T-helper 22 cell (primary cell): ENCODE data around the gene CFAP410.
A peak's percentile ranks its signal among the peaks of the same experiment; 100 is the strongest.
"Not testable (repeated sequence)": the region's sequence is repeated elsewhere in the genome, so short reads cannot be mapped to it uniquely, and the experiment has no call there.

Source experiments
- DNase-seq: peaks from one replicate; pipeline ENCODE4 v3.0.0-alpha.2; 2020; ENCODE audit warnings: low read depth

Gene CFAP410

DNA sequence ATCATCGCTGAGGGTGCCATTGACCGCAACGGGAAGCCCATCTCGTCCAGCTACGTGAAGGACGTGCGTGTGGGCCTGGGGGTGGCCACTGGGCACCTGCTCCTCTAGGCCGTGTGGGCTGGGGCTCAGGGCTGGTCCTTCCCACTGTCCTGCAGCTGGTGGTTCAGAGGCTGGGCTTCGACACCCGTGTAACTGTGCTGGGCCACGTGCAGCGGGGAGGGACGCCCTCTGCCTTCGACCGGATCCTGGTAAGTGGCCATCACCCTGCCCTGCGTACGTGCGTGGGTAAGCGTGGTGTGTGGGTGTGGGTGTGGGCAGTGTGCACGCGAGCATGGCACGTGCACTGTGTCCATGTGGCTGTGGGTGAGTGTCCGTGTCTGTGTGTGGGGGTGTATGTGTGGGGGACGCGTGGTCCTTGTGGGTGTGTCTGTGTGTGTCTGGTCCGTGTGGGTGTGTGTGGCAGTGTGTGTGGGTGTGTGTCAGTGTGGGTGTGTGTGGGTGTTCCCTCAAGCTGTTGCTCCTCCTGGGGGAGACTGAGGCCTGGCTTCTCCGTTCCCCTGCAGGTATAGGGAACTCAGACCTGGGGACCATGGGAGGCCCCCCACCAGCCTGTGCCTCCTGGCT is 22.8 kb downstream of the CFAP410 start:
- DNase-seq = no peak

DNA sequence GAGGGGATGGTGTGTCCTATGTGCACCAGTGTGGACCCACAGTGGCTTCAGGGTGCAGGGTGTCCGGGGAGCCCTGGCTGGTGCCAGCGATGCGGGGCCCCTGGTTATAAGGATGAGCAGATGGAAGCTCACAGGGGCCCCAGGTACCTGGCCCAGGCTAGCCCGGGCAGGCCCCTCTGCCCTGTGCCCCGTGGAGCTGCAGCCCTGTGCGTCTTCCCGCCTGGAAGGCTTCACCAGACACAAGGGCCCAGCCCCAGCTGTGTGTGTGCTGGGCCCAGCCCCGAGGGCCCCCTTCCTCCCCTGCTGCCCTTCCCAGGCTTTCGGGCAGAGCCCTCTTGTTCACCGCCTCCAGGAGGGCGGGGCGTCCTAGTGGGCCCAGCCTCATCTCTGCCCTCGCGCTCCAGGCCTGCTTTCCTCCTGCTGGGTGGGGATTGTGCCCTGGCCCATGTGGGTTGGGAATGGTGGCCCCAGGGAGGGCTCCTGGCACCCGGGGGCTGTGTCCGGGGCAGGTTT is 23.4 kb downstream of the CFAP410 start:
- DNase-seq = no peak

DNA sequence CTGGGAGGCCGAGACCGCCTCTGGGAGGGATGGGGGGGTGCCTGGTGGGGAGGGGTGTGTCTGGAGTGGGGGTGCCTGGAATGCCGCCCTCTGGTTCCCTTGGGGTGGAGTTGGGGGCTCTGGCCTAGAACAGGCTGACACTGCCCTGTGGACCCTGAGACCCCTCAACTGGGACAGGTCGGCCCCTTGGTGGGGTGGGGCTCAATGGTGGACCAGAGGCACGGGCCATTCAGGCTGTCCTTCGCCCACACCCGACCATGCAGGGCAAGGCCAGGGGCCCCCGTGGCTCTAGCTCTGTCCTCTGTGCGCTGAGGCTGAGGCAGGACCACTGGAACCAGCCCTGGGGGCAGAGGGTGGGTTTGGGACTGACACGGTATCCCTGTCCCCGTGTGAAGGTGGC is 24.6 kb downstream of the CFAP410 start:
- no peak for DNase-seq

DNA sequence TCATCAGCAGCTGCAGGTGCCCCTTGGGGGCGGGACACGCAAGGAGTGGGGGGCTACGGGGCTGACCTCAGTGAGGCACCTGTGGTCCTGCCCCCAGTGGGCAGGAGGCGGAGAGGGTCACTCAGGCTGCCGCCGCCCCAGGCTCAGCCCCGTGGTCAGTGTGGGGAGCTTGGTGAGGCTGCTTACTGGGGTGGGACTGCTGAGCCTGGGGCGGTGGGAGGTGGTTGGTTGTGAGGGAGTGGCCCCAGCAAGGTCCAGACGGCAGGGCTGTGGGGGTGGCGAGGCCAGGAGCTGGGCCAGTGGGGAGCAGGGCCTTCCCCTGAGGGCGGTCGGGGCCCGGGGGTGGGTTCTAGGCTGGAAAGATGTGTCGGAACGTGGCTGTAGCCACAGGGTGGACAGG is 25.1 kb downstream of the CFAP410 start:
- DNase-seq = no peak

DNA sequence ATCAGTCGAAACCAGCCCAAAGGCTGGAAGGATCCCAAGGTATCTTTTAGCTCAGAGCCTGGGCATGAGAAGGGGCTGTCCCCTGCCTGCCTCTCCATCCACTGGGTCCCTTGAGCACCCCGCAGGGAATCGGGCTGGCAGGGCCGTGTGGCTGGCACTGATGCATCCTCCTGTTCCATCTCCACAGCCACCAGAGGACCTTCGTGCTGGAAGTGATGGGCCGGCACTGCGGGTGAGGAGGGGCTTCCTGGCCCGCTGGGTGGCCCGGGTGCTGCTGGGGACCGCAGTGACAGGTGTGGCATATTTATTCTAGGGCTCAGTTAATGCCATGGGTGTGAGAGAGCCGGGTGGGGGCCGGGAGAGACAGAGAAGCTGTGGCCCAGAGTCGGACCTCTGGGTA is 25.7 kb downstream of the CFAP410 start:
- no peak for DNase-seq

DNA sequence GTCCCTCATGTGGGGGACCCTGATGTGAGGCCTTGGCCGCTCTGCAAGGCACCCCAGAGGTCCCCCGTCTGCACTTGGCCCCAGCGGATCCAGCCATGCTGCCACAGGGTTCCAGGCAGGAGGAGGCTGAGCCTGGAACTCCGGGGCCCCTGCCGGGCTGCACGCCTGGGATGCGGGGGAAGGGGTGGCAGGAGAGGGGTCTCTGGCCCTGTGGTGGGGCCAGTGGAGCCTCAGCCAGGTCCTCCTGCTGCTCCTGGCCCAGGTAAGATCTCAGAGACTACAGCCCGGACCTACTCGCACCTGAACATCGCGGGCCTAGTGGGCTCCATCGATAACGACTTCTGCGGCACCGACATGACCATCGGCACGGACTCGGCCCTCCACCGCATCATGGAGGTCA is 26.5 kb downstream of the CFAP410 start:
- no peak for DNase-seq

DNA sequence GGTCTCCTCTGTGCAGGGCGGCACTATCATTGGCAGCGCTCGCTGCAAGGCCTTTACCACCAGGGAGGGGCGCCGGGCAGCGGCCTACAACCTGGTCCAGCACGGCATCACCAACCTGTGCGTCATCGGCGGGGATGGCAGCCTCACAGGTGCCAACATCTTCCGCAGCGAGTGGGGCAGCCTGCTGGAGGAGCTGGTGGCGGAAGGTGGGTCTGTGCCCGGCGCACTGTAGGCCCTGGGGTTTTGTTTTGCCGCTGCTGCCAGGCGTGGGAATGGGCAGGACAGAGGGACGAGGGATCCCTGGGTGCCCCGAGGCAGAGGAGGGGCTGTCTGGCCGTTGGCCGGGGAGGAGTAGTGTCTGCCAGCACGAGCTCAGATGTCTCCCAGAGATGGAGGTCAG is 27.1 kb downstream of the CFAP410 start:
- DNase-seq = no peak

DNA sequence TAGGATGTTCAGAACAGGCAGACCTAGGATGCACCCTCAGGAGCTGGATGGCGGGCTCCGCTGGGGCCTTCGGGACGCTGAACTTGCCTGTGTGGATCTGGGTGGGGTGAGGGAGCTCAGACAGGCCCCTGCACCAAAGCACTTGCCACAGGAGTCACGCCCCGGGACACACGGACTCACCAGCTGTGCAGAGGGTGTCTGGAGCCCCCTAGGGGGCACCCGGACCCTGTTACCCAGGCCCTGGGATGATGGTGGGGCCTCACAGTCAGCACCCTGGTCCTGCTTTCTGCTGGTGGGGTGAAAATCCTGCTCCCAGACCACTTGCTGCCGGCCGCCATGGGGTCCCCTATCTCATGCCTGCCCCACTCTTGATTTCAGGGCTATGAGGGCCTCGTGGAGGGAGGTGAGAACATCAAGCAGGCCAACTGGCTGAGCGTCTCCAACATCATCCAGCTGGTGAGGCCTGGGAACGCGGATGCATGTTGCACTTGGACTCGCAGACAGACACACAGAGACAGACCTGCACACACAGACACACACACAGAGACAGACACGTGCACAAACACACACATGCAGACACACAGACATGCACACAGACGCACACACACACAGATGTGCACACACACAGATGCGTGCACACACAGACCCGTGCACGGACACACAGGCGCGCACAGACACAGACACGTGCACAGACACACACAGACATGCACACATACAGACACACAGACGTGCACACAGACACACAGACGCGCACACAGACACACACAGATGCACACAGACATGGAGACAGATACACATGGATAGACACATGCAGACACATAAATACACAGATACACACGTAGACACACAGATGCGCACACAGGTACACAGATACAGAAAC is 28.3 kb downstream of the CFAP410 start:
- no peak for DNase-seq

DNA sequence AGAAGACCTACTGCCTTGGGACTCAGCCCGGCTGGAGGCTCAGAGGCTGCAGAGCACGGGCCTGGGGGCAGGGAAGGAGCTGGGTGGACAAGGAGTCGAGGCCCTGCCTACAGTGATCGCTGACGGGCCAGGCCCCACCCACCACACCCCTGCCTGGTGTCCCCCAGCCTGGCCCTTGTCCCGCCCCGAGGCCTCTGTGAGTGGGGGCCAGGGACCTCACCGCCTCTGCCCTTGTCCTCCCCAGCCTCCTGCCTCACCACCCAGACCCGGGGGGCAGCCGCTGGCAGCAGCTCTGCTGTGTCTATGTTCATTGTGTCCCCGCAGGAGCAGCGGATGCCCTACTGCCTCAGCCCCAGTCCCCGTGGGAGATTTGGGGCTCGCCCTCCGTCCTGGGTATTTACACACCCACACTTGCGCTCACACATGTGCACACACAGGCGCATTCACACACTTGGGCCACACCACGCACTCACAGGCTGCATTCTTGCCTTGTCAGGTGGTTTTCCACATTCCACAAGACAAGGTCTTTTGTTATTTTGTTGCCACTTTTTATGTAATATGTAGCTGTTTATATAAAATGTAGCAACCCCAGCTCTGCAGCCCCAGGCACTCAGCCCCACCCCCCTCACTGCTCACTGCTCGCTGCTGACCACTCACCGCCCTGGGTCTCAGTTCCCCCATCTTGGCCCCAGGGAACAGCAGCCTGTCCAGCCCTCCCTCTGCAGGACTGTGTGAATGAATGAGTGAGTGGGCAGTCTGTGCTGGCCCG is 32.1 kb downstream of the CFAP410 start:
- DNase-seq = no peak

DNA sequence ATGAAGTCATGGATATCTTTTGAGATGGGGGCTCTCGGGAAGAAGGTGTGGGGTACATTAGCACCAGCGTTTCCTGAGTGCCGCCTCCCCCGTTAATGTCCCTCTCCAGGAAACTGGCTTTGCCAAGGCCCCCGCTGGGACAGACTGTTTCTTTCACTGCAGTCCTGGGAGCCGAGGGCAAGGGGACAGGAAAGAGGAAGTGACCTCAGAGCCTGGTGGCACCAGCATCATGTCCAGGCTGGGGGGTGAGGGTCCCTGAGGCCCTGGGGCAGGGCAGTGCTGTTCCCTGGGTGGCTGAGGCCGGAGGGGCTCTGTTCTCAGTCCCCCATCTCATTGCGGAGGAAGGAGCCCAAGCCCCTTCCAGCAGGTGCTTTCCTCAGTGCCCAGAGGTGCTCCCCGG is 33.5 kb downstream of the CFAP410 start:
- DNase-seq = no peak

DNA sequence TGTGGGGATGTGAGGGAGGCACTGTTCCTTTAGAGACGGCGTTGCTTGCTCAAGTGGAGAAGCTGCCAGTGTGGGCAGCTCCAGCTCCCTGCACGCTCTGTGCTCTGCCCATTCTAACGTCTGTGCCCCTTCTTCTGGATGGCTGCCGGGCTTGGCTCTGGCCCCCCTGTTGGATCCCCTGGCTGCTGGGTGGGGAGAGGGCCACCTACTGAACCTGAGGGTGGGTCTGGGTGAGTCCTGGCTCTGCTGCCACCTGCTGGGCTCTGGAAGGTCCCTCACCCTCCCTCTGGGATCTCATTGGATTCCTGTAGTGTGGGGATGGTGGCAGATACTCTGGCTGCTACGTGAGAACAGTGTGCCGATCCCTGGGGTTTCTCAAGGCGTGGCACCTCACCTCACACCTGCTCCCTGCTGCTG is 34.3 kb downstream of the CFAP410 start:
- no peak for DNase-seq

DNA sequence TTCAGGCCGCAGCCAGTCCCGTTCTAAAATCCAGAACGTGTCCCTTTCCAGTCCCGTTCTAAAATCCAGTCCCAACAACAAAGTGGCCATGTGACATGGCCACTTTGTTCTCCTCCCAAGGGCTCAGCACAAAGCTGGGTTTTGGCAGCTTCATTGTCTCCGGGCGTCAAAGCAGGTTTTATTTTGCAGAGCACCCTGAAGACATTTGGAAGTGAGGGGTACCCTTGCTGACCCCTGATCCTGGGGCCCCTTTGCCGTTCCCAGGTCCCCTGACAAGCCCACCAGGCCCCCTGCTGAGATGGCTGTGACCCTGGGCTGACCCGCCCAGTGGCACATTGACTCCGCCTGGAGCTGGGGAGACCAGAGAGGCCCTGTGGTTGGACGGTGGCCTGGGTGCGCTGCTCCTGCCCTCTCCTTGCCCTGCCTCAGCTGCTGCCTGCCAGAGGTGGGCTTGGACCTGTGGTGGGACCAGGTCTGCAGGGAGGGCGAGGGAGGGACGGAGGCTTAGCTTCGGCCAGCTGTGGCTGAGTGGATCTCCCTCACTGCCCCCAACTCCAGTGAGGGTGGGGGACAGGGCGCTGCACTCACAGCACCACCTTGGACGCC is 35.1 kb downstream of the CFAP410 start:
- DNase-seq = no peak

DNA sequence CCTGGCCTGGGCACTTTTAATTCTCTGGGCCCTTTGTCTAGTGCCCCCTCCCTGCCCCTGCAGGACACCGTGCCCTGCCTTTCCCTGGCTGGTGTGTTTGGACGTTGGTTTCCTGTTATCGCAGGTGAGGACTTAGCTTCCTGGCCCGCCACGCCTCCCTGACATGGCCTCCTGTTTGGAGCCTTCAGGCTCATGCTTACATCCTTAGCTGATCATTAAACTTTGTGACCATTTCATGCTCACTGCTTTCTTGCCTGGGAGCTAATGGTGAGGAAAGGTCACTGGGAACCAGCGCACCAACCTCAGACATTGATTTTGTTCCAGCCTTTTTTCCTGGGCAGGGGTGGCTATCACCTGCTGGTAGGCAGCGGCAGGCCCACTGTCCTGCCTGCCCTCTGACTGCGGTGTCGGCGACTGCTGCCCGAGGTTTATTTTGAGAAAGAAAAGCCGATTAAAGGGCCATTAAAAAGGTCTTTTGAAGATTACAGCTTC is 35.7 kb downstream of the CFAP410 start:
- DNase-seq = no peak

DNA sequence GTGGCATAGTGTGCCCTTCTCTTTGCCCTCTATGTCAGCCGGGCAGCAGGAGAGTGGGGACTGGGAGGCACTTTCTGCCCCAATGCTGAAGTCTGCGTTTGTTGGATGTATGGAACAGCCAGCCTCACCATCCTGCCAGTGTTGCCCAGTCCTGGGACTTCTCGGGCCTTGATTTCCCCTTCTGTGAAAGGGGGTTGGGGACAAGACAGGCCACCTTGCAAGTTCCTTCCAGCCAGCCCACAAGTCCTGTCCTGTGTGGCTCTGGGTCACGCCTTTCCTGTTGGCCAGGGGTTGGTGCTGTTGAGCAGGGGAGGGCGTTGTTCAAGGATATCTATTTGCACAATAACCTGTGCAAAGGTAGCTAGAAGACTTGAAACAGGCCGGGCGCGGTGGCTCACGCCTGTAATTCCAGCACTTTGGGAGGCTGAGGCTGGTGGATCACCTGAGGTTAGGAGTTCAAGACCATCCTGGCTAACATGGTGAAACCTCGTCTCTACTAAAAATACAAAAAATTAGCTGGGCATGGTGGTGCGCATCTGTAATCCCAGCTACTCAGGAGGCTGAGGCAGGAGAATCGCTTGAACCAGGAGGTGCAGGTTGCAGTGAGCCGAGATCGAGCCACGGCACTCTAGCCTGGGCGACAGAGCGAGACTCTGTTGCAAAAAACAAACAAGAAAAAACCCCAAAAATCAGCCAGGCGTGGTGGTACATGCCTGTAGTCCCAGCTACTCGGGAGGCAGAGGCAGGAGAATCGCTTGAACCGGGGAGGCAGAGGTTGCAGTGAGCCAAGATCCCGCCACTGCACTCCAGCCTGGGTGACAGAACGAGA is 36.4 kb downstream of the CFAP410 start:
- DNase-seq = not testable (repeated sequence)

DNA sequence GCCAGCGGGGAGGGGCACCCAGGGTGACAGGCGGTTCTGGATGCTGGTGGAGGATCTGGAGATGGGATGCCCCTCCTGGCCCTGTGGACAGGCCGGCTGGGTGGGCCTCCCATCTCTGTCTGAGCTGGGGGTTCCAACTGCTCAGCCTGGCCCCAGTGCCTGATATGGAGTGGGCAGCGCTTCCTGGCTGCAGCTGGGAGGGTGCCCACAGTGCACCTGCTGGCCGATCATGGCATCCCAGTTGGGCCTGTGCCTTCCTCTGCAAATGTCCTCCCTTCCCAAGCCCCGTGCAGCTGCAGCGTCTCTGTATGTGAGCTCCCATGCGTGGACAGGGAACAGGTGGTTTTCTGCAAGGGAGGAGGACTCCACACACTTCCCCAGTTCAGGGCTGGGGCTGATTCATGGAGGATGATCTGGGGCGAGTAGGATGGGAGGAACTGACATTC is 37.2 kb downstream of the CFAP410 start:
- no peak for DNase-seq

DNA sequence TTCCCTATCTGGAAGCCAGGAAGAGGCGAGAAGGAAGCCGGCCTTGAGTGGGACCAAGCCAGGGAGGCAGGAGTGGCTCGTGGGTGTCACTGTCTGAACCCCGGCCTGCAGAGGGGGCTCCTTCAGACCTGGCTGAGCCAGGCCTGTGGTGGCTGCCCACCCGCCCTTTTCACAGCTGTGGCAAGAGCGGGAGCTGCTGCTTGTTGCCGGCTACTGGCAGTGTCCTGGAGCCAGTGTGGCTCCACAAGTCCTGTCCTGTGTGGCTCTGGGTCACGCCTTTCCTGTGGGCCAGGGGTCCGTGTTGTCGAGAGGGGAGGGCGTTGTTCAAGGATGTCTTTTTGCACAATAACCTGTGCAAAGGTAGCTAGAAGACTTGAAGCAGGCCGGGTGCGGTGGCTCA is 38.0 kb downstream of the CFAP410 start:
- DNase-seq = no peak

DNA sequence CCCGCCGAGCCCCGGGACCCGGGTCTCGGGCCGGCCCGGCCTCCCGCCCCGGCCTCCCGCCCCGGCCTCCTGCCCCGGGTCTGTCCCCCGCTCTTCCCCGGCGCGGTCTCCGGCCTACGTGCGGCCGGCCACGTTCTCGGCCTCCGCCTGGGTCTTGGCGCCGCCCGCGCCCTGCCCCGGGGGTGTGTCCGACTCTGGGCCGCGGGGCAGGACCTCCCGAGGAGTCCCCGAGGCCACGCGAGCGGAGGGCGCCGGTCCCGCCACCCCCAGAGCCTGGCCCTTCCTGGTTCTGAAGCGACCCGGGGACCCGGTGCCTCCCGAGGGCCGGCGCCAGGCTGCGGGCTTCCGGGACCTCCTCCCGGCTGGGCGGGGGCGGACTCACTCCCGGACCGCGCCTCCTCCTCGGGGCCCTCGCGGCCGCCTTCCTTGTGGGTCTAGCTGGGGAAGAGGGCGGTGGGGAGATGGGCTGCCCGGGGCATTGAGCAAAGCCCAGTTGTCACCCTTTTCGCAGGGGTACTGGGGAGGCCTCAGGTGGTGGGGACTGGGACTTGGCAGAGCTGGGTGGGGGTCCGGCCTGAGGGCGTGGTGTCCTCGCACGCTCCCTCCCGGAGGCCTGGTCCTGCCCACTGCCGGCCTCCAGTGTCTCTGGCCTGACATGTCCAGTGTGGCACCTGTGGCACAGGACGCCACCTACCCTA is 38.8 kb downstream of the CFAP410 start:
- peak; percentile 48 for DNase-seq

DNA sequence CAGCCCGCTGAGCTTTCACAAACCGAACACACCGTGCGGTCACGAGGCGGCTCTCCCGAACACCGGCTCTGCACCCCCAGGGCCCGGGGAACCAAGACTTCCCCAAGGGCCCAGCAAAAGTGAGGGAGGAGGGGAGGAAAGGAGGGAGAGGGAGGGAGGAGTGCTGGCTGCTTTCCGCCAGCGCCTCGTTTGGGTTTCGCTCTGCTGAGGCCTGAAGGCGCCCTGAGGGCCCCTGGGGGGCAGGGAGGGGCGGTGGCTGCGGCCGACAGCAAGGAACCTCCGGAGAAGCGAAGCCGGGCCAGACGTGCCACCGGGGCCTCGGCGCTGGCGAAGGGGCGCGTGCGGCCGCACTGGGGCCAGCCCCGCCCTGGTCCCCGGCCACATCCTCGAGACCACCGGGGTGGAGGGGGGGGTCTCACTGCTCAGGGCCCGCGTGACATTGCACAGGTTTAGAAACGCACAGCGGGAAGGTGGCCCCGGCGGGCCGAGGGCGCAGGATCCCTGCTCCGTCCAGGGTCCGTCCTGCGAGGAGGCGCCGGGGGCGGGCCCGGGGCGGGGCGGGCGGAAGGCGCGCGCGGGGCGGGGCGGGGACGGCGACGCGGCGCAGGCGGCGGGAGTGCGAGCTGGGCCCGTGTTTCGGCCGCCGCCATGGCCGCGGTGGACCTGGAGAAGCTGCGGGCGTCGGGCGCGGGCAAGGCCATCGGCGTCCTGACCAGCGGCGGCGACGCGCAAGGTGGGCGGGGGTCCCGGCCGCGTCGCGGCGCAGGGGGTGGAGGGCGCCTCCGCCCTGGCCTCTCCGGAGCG is 39.5 kb downstream of the CFAP410 start, which contains the start of gene PFKL:
Gene PFKL, plus strand, starts transcription at position 596 of the 804 bp plus-strand sequence. Its CDS starts 53 bp downstream, at position 649.
- no peak for DNase-seq

DNA sequence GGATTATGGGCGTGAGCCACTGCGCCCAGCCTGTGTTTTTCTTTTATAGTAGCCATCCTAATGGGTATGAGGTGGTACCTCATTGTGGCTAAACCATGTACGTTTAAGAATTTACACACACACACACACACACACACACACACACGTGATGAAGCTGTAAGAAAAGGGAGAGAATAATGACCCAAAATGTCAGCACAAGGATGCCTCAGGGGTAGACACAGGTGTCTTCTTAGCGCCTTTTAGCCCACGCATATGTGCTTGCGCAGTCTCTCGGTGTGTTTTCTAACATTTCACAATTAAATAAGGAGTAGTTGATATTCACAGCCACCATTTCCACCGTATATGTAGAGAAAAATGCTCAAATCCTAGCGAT is 40.1 kb downstream of the CFAP410 start:
- DNase-seq = no peak

DNA sequence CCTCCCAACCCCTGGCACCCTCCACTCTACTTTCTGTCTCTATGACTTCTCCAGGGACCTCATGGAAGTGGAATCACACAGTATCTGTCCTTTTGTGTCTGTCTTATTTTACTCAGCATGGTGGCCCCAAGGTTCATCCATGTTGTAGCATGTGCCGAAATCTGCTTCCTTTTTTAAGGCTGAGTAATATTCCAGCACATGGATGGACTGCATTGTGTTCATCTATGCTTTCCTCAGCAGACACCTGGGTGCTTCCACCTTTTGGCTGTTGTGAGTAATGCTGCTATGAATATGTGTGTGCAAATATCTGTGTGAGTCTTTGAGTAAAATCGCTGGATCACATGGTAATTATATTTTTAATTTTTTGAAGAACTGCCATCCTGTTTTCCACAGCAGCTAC is 40.9 kb downstream of the CFAP410 start:
- no peak for DNase-seq
